ENCODE measurements around the gene PTPRO. TPM values are rescaled to one million over a fixed set of nuclear protein-coding genes. Genes with fewer than 3 reads are reported as not detected.

Gene PTPRO
- total RNA-seq, 1 donor from 2014 or later, result 0.24 TPM

GRCh38 chr12:15389561-15389960 lies 67.3 kb downstream of the PTPRO start:
- no peak for TF ChIP-seq CTCF (IDR thresholded peaks at IDR 0.05; ENCODE audit: unreplicated experiment)
- no peak for DNase-seq (ENCODE audit: low spot score, unreplicated experiment)
- Mint-ChIP-seq H3K4me3 (ENCODE audit: low read depth) (no peak overlapping the region), H3K4me1 (ENCODE audit: low read depth) (no peaks in the 10 kb centered on the region), H3K27me3 (peaks cover 3% of the 10 kb centered on the region), H3K36me3 (ENCODE audit: insufficient read depth) (no peaks in the 10 kb centered on the region), H3K9me3 (ENCODE audit: low read depth) (no peaks in the 10 kb centered on the region), H3K27ac (no peak overlapping the region)

- no peak overlapping the region for H3K27ac Mint-ChIP-seq
- no peak for TF ChIP-seq CTCF (IDR thresholded peaks at IDR 0.05; ENCODE audit: unreplicated experiment)
- H3K9me3 Mint-ChIP-seq (ENCODE audit: low read depth), result no peaks in the 10 kb centered on the region
- no peak overlapping the region for H3K4me3 Mint-ChIP-seq (ENCODE audit: low read depth)
- peaks cover 4% of the 10 kb centered on the region for H3K27me3 Mint-ChIP-seq
- H3K36me3 Mint-ChIP-seq (ENCODE audit: insufficient read depth), result no peaks in the 10 kb centered on the region
- H3K4me1 Mint-ChIP-seq (ENCODE audit: low read depth), result no peaks in the 10 kb centered on the region
- no peak for DNase-seq (ENCODE audit: low spot score, unreplicated experiment)
These were observed 70.7 kb downstream of the PTPRO start for GRCh38 chr12:15393037-15393436.

- Mint-ChIP-seq H3K27me3 (peaks cover 4% of the 10 kb centered on the region), H3K4me3 (ENCODE audit: low read depth) (no peak overlapping the region), H3K27ac (no peak overlapping the region), H3K36me3 (ENCODE audit: insufficient read depth) (no peaks in the 10 kb centered on the region), H3K4me1 (ENCODE audit: low read depth) (no peaks in the 10 kb centered on the region), H3K9me3 (ENCODE audit: low read depth) (no peaks in the 10 kb centered on the region)
- no peak for TF ChIP-seq CTCF (IDR thresholded peaks at IDR 0.05; ENCODE audit: unreplicated experiment)
- DNase-seq (ENCODE audit: low spot score, unreplicated experiment), result no peak
These were observed 71.7 kb downstream of the PTPRO start for GRCh38 chr12:15393995-15394394.

- H3K9me3 Mint-ChIP-seq (ENCODE audit: low read depth), result peaks cover 4% of the 10 kb centered on the region
- no peaks in the 10 kb centered on the region for H3K36me3 Mint-ChIP-seq (ENCODE audit: insufficient read depth)
- no peak for DNase-seq (ENCODE audit: low spot score, unreplicated experiment)
- H3K27ac Mint-ChIP-seq, result no peak overlapping the region
- H3K27me3 Mint-ChIP-seq, result peaks cover 16% of the 10 kb centered on the region
- no peak for TF ChIP-seq CTCF (IDR thresholded peaks at IDR 0.05; ENCODE audit: unreplicated experiment)
- no peak overlapping the region for H3K4me3 Mint-ChIP-seq (ENCODE audit: low read depth)
- H3K4me1 Mint-ChIP-seq (ENCODE audit: low read depth), result no peaks in the 10 kb centered on the region
These were observed 82.2 kb downstream of the PTPRO start for GRCh38 chr12:15404485-15404884.

- no peaks in the 10 kb centered on the region for H3K36me3 Mint-ChIP-seq (ENCODE audit: insufficient read depth)
- H3K4me1 Mint-ChIP-seq (ENCODE audit: low read depth), result no peaks in the 10 kb centered on the region
- no peak for DNase-seq (ENCODE audit: low spot score, unreplicated experiment)
- H3K4me3 Mint-ChIP-seq (ENCODE audit: low read depth), result no peak overlapping the region
- H3K9me3 Mint-ChIP-seq (ENCODE audit: low read depth), result no peaks in the 10 kb centered on the region
- H3K27ac Mint-ChIP-seq, result no peak overlapping the region
- no peak for TF ChIP-seq CTCF (IDR thresholded peaks at IDR 0.05; ENCODE audit: unreplicated experiment)
- H3K27me3 Mint-ChIP-seq, result peaks cover 14% of the 10 kb centered on the region
These were observed 83.3 kb downstream of the PTPRO start for GRCh38 chr12:15405606-15406005.

Measured in progenitor cell of endocrine pancreas (in vitro differentiated cells).